Psoas muscle (tissue), 8 donors: ENCODE data around the gene SP7. TPM values are rescaled to one million over a fixed set of nuclear protein-coding genes. Genes with fewer than 3 reads are reported as not detected.
A peak's percentile ranks its signal among the peaks of the same experiment; 100 is the strongest.
"Not testable (repeated sequence)": the region's sequence is repeated elsewhere in the genome, so short reads cannot be mapped to it uniquely, and the experiment has no call there.

Experiments used
- ATAC-seq, 4 donors: fragments of 200-7000 bp; cut with Tn5 transposase; one replicate each; pipeline ENCODE4 v1.9.1; 2020; ENCODE audit warnings: moderate library complexity in 3 of 4, mild to moderate bottlenecking in 2 of 4
- DNase-seq, 2 donors: peaks; one replicate each; pipeline ENCODE4 v3.0.0-alpha.2; 2020
- H3K27ac ChIP-seq: fragments of 200-600 bp; one replicate; pipeline ENCODE4 v1.8.0; 2022
- H3K27me3 ChIP-seq, 3 donors: fragments of 200-600 bp in 1 of 3; one replicate each; pipeline versions ENCODE4 v1.6.1 to v1.8.0; 2013 to 2022; ENCODE audit warnings: low read length in 2 of 3, mild to moderate bottlenecking in 2 of 3, moderate library complexity in 1 of 3; ENCODE audit not compliant: insufficient read depth in 3 of 3
- H3K36me3 ChIP-seq, 2 donors: fragments of 200-600 bp in 1 of 2; one replicate each; pipeline versions ENCODE4 v1.6.1 to v1.8.0; 2013 to 2022; ENCODE audit warnings: low read depth in 1 of 2, mild to moderate bottlenecking in 1 of 2, moderate library complexity in 1 of 2; ENCODE audit not compliant: insufficient read depth in 1 of 2
- H3K4me1 ChIP-seq: fragments of 200-600 bp; one replicate; pipeline ENCODE4 v1.8.0; 2022
- H3K4me3 ChIP-seq: fragments of 200-600 bp; one replicate; pipeline ENCODE4 v1.8.0; 2022; ENCODE audit warnings: mild to moderate bottlenecking
- H3K9me3 ChIP-seq: fragments of 200-600 bp; one replicate; pipeline ENCODE4 v1.8.0; 2022
- WGBS, 3 donors: extraction: QIAGEN DNeasy Blood & Tissue Kit; methylation state at CpG; one replicate each; pipeline versions ENCODE4 v1.1.6 to v1.1.7; 2013; 5-methylcytosine and 5-hydroxymethylcytosine counted together
- intact Hi-C, 2 donors: fragments of 100-400 bp; cut with DNase I; formaldehyde crosslinking; loops; one replicate each; pipeline versions ENCODE4 v1.11.0 to v1.14.2; 2022
- polyA plus RNA-seq, 3 donors: library from polyadenylated mRNA; stranded (reverse); fragments of 200-250 nt; gene quantifications; one replicate each; pipeline ENCODE4 v1.2.3, GENCODE V29; 2013
- total RNA-seq, 4 donors: library from RNA; stranded (reverse); fragmentation: NEBNext Ultra II Directional in 2 of 4; extraction: Animal tissue kit (Norgen Biotek cat#: 25700) in 2 of 4; gene quantifications; one replicate each; pipeline versions ENCODE4 v1.2.1 to v1.2.4, GENCODE V29; 2021 to 2023
- TF ChIP-seq, protein P1 (sequence below): fragments of 200-600 bp; IDR thresholded peaks from one replicate; pipeline ENCODE4 v1.8.0; 2022; ENCODE audit warnings: antibody characterized with exemption
- donor health status: healthy with polysubstance abuse.
- donor health status: DM: no; HTN: no; CAD: no; lungs with moderate emphysema.
- donor health status: Bipolar disorder and iron deficiency.
- donor health status: healthy.
- donor health status: DM: yes; HTN: yes; CAD: no.
- donor health status: DM: no; HTN: no; CAD: no.
- donor health status: DM: no; HTN: no; CAD: no.
- donor health status: DM: yes; HTN: yes; CAD: no.

The SP7 gene
- total and polyA plus RNA-seq, 7 donors, result not detected

DNA sequence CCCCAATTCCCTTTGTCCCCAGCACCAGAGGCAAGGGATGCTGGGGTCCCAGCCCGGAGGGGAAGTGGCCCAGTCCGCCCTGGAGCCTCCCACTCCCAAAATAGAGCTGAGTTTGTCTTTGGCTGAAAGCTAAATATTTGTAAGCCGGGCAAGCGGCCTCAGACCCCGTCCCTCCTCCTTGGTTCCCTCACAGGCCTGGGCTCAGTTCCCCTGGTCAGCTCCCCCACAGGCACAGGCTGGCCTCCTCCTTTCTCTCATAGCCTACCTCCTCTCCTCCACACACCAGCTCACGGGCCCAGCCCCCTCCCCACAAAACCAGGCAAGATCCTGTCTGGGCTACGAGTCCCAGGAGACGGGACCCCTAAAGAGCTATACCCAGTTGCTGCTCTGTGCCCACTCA is 1.3 kb downstream of the SP7 start:
- 81 to 86% (median 85%) methylated on average over 8 of the region's 8 CpGs for WGBS, 3 donors
- Histone ChIP-seq H3K27ac (no peak overlapping the region), H3K4me3 (no peak overlapping the region), H3K4me1 (no peaks in the 10 kb centered on the region), H3K27me3 (peaks cover 0 to 22% (median 7%) of the 10 kb centered on the region in 3 donors), H3K9me3 (no peaks in the 10 kb centered on the region), H3K36me3 (no peaks in the 10 kb centered on the region)
- TF ChIP-seq, protein P1, sequence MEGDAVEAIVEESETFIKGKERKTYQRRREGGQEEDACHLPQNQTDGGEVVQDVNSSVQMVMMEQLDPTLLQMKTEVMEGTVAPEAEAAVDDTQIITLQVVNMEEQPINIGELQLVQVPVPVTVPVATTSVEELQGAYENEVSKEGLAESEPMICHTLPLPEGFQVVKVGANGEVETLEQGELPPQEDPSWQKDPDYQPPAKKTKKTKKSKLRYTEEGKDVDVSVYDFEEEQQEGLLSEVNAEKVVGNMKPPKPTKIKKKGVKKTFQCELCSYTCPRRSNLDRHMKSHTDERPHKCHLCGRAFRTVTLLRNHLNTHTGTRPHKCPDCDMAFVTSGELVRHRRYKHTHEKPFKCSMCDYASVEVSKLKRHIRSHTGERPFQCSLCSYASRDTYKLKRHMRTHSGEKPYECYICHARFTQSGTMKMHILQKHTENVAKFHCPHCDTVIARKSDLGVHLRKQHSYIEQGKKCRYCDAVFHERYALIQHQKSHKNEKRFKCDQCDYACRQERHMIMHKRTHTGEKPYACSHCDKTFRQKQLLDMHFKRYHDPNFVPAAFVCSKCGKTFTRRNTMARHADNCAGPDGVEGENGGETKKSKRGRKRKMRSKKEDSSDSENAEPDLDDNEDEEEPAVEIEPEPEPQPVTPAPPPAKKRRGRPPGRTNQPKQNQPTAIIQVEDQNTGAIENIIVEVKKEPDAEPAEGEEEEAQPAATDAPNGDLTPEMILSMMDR, result no peak
- intact Hi-C loops, result no loop called here
- no peak for DNase-seq
- ATAC-seq, result no peak

DNA sequence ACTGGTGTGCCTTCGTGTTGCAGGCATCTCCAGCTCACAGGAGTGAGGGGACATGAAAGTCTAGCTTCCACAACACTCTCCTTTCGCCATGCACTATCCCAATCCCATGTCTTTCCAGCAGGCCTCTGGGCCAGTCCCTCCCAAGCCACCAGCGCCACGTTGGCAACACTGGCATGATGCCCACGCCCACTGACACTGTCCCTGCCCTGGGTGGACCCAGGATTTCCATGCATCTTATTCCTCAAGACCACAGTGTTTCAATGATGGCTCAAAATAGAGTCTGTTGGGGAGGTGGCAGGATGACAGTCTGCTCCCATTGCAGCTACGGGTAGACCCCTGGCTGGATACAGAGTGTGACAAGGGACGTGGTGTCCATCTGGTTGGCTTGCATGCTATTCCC is 2.3 kb downstream of the SP7 start:
- Histone ChIP-seq H3K36me3 (no peaks in the 10 kb centered on the region), H3K9me3 (no peaks in the 10 kb centered on the region), H3K4me1 (no peaks in the 10 kb centered on the region), H3K27me3 (peaks cover 0 to 22% (median 7%) of the 10 kb centered on the region in 3 donors), H3K4me3 (no peak overlapping the region), H3K27ac (no peak overlapping the region)
- 53 to 63% (median 60%) methylated on average over 7 of the region's 7 CpGs for WGBS, 3 donors
- TF ChIP-seq, protein P1, result no peak
- intact Hi-C loops, result no loop called here
- DNase-seq, result peak in 1 of 2 donors; percentile 2
- no peak for ATAC-seq

DNA sequence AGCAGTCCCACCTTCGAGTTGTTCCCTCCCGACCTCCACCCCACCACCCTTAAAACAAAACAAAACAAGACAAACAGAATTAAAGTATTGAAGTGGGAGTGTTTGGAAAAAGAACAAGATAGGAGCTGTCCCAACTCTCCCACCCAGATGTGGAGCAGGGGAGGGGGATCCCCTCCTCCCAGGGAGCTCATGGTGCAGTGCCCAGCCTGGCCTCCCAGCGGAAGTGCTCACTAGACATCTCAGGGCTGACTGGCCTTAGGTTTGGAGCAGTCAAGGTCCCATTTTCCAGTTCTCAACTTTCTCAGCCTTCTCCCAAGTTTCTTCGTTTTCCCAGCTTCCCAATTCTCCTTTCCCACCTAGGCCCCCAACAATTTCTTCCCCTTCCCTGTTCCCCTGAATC is 2.9 kb downstream of the SP7 start:
- Histone ChIP-seq H3K27ac (no peak overlapping the region), H3K4me1 (no peaks in the 10 kb centered on the region), H3K27me3 (peaks cover 0 to 19% (median 4%) of the 10 kb centered on the region in 3 donors), H3K9me3 (no peaks in the 10 kb centered on the region), H3K36me3 (no peaks in the 10 kb centered on the region), H3K4me3 (no peak overlapping the region)
- DNase-seq (no peak), ATAC-seq (no peak)
- intact Hi-C loops, result no loop called here
- 81 to 85% (median 83%) methylated on average over 4 of the region's 4 CpGs for WGBS, 3 donors
- TF ChIP-seq, protein P1, result no peak

DNA sequence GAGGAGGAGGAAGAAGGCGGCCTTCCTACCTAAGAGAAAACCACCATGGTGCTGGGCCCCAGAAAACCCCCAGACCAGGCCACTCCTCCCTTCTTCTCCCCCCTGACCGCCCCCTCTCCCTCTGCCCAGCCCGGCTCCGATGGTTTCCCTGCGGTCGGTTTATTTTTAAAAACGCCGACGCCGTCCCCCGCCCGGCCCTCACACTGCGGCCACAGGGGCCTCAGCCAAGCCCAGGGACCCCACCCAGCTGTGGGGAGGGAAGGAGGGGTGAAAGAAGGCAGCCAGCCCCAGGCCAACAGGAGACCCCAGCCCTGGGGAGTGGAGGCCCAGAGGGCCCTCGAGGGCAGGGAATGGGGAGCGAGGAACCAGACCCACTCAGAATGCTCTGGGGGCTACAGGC is 3.4 kb downstream of the SP7 start:
- Histone ChIP-seq H3K9me3 (no peaks in the 10 kb centered on the region), H3K27me3 (peaks cover 0 to 14% (median 4%) of the 10 kb centered on the region in 3 donors), H3K36me3 (no peaks in the 10 kb centered on the region), H3K27ac (no peak overlapping the region), H3K4me3 (no peak overlapping the region), H3K4me1 (no peaks in the 10 kb centered on the region)
- TF ChIP-seq, protein P1, result no peak
- DNase-seq, result no peak
- WGBS, 3 donors, result 61 to 63% (median 62%) methylated on average over 15 of the region's 15 CpGs
- no peak for ATAC-seq
- intact Hi-C loops, result no loop called here

DNA sequence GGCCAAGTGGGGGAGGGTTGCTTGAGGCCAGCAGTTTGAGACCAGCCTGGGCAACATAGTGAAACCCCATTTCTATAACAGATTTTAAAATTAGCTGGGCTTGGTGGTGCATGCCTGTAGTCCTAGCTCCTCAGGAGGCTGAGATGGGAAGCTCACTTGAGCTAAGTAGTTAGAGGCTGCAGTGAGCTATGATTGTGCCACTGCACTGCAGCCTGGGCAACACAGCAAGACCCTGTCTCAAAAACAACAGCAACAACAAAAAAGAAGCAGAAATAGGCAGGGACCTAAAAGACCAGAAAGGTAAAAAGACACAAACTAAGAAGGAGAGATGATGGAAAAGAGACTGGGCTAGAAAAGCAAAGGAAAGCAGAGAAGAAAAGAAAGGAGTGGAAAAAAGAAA is 3.8 kb downstream of the SP7 start:
- H3K27me3 ChIP-seq, H3K36me3 ChIP-seq, DNase-seq, H3K27ac ChIP-seq, intact Hi-C loops, H3K9me3 ChIP-seq, ATAC-seq, H3K4me3 ChIP-seq, H3K4me1 ChIP-seq: not testable (repeated sequence)
